HepG2 (cell line): ENCODE results near the gene EPB41L4A. TPM values are rescaled to one million over a fixed set of nuclear protein-coding genes. Genes with fewer than 3 reads are reported as not detected.

ENCODE experiments used
- ATAC-seq: fragments of 200-7000 bp; cut with Tn5 transposase; 3 replicates; pipeline ENCODE4 v1.9.1; 2020; ENCODE audit warnings: mild to moderate bottlenecking, moderate library complexity
- BruUV-seq: library from RNA; stranded (reverse); fragments of 400-500 nt; replicated peaks from 2 replicates; lab custom pipeline; 2021; lab: Mats Ljungman, UMichigan
- CTCF ChIA-PET: fragments of 300-600 bp; formaldehyde crosslinking; extraction: SDS; loops from one replicate; lab custom pipeline; 2021; ENCODE audit warnings: low total read pairs, inconsistent platforms, low intra/inter-chr PET ratio; lab: Yijun Ruan, JAX
- POLR2A ChIA-PET: fragments of 350-600 bp; sonication (Branson Sonifier 250); formaldehyde crosslinking; loops from one replicate; lab custom pipeline; 2020; ENCODE audit warnings: antibody characterized with exemption, inconsistent platforms; lab: Yijun Ruan, JAX
- DNase-seq: peaks from one replicate; pipeline ENCODE4 v3.0.0-alpha.2; 2015; ENCODE audit warnings: low spot score
- FAIRE-seq: peaks from 3 replicates; lab custom pipeline; 2011; peaks lifted over from hg19 to GRCh38; lab: Jason Lieb, UNC
- H2AFZ ChIP-seq: one replicate; pipeline ENCODE4 v1.6.1; 2011; ENCODE audit warnings: low read length, inconsistent platforms
- H3K27ac ChIP-seq: fragments of 300-600 bp; 3 replicates; pipeline ENCODE4 v1.8.0; 2011; ENCODE audit warnings: mixed run types, mild to moderate bottlenecking, mixed read lengths, low read length, inconsistent platforms; ENCODE audit not compliant: insufficient read depth; ENCODE audit errors: extremely low read length
- H3K27me3 ChIP-seq, 2 experiments: fragments of 200-600 bp in 1 of 2; 2 replicates in 1 of 2; 3 replicates in 1 of 2; pipeline versions ENCODE4 v1.6.0 to v1.8.0; 2011; ENCODE audit warnings: low read length in 2 of 2, mild to moderate bottlenecking in 2 of 2, moderate library complexity in 2 of 2, inconsistent platforms in 1 of 2; ENCODE audit not compliant: insufficient read depth in 2 of 2, control insufficient read depth in 1 of 2
- H3K36me3 ChIP-seq, 2 experiments: fragments of 200-600 bp in 1 of 2; replicated peaks in 1 of 2; 2 replicates in 1 of 2; 3 replicates in 1 of 2; pipeline versions ENCODE4 v1.5.1 to v1.8.0; 2011; ENCODE audit warnings: low read length in 2 of 2, inconsistent platforms in 1 of 2; ENCODE audit not compliant: insufficient read depth in 2 of 2, control insufficient read depth in 1 of 2
- H3K4me1 ChIP-seq: 2 replicates; pipeline ENCODE4 v1.5.1; 2012; ENCODE audit warnings: low read length, inconsistent platforms; ENCODE audit not compliant: insufficient read depth
- H3K4me2 ChIP-seq: 2 replicates; pipeline ENCODE4 v1.6.0; 2011; ENCODE audit warnings: low read depth, low read length, inconsistent platforms
- H3K4me3 ChIP-seq, 3 experiments: fragments of 200-600 bp in 1 of 3; sonication (generic), shearing (Covaris generic) in 1 of 3; replicated peaks in 1 of 3; 2 replicates each; pipeline ENCODE4 v1.5.1; 2011 to 2016; ENCODE audit warnings: low read length in 3 of 3, inconsistent platforms in 2 of 3, low read depth in 2 of 3, mild to moderate bottlenecking in 2 of 3, control low read depth in 1 of 3, mixed read lengths in 1 of 3; ENCODE audit not compliant: insufficient read depth in 1 of 3
- H3K79me2 ChIP-seq: one replicate; pipeline ENCODE4 v1.6.1; 2011; ENCODE audit warnings: low read length, inconsistent platforms; ENCODE audit not compliant: insufficient read depth
- H3K9ac ChIP-seq: 2 replicates; pipeline ENCODE4 v1.6.0; 2011; ENCODE audit warnings: mild to moderate bottlenecking, low read depth, low read length, inconsistent platforms; ENCODE audit not compliant: insufficient read depth
- H3K9me3 ChIP-seq: 2 replicates; pipeline ENCODE4 v1.5.1; 2012; ENCODE audit warnings: mild to moderate bottlenecking, low read length
- H4K20me1 ChIP-seq: 2 replicates; pipeline ENCODE4 v1.6.0; 2011; ENCODE audit warnings: inconsistent platforms, mild to moderate bottlenecking, low read length, moderate library complexity; ENCODE audit not compliant: insufficient read depth
- ARNT2 ChIP-seq: sonication (generic); formaldehyde crosslinking; IDR thresholded peaks from 2 replicates; pipeline ENCODE4 v1.8.0; 2022; ENCODE audit warnings: mild to moderate bottlenecking, low read depth, missing genetic modification reagents, moderate library complexity
- PAX8 ChIP-seq: sonication (generic); formaldehyde crosslinking; IDR thresholded peaks from 2 replicates; pipeline ENCODE4 v1.8.0; 2022; ENCODE audit warnings: mild to moderate bottlenecking, missing genetic modification reagents, borderline replicate concordance
- PHF5A ChIP-seq: IDR thresholded peaks from one replicate; pipeline ENCODE4 v1.6.1; 2018; ENCODE audit warnings: low read depth, missing genetic modification reagents; ENCODE audit not compliant: unreplicated experiment
- RFX1 ChIP-seq: fragments of 450-650 bp; IDR thresholded peaks from 2 replicates; pipeline ENCODE4 v1.6.1; 2017
- SRSF9 ChIP-seq: fragments of 200-400 bp; formaldehyde crosslinking; IDR thresholded peaks from 2 replicates; pipeline ENCODE4 v1.6.1; 2018; ENCODE audit warnings: borderline replicate concordance, mild to moderate bottlenecking, low read depth, low read length; ENCODE audit not compliant: insufficient read depth, poor library complexity, severe bottlenecking
- SSRP1 ChIP-seq: IDR thresholded peaks from 2 replicates; pipeline ENCODE4 v1.6.1; 2016; ENCODE audit warnings: control low read depth
- TSC22D2 ChIP-seq: sonication (generic); formaldehyde crosslinking; IDR thresholded peaks from 2 replicates; pipeline ENCODE4 v1.5.1; 2020; ENCODE audit warnings: missing genetic modification reagents, mild to moderate bottlenecking, borderline replicate concordance
- ZNF17 ChIP-seq: sonication (generic); formaldehyde crosslinking; IDR thresholded peaks from 2 replicates; pipeline ENCODE4 v1.5.0; 2020; ENCODE audit warnings: mild to moderate bottlenecking, missing genetic modification reagents
- ZNF773 ChIP-seq: sonication (generic); formaldehyde crosslinking; IDR thresholded peaks from 2 replicates; pipeline ENCODE4 v1.4.0; 2020; ENCODE audit warnings: missing genetic modification reagents, borderline replicate concordance
- ZSCAN9 ChIP-seq: IDR thresholded peaks from 2 replicates; pipeline ENCODE4 v1.6.1; 2016; ENCODE audit warnings: borderline replicate concordance
- WGBS: methylation state at CpG from one replicate; pipeline ENCODE4 v1.1.6; 2017; ENCODE audit warnings: low lambda C conversion rate; 5-methylcytosine and 5-hydroxymethylcytosine counted together
- in situ Hi-C: cut with HindIII; loops from 2 replicates; pipeline ENCODE4 v1.10.0; 2017; ENCODE audit warnings: low pct_unique_long_range_greater_than_20kb; ENCODE audit not compliant: extremely low pct_ligation_motif_present
- intact Hi-C: fragments of 100-400 bp; cut with micrococcal nuclease; formaldehyde crosslinking; loops from one replicate; pipeline ENCODE4 v1.10.0; 2022; ENCODE audit not compliant: unreplicated experiment
- polyA plus RNA-seq, 8 experiments: library from polyadenylated mRNA; depleted of rRNA in 3 of 8; stranded (reverse) in 7 of 8; unstranded in 1 of 8; fragments of >200 nt; fragmentation: Illumina TruSeq in 4 of 8; extraction: Trizol in 4 of 8; gene quantifications; 2 replicates each; pipeline versions ENCODE4 v1.2.1 to v1.2.3, GENCODE V29; 2011 to 2016; ENCODE audit warnings: low read depth in 4 of 8, missing spikeins in 1 of 8, mixed read lengths in 1 of 8; ENCODE audit not compliant: insufficient read depth in 1 of 8
- total RNA-seq, 5 experiments: library from RNA; depleted of rRNA; stranded (reverse); fragments of >200 nt; fragmentation: Illumina TruSeq; extraction: Trizol; gene quantifications; 2 replicates each; pipeline ENCODE4 v1.2.3, GENCODE V29; 2016; ENCODE audit warnings: low read depth in 1 of 5
- TF ChIP-seq, protein P1 (sequence below): IDR thresholded peaks from 2 replicates; pipeline ENCODE4 v1.6.1; 2016
- TF ChIP-seq, protein P2 (sequence below): sonication (generic); formaldehyde crosslinking; IDR thresholded peaks from 2 replicates; pipeline ENCODE4 v1.8.0; 2022; ENCODE audit warnings: mild to moderate bottlenecking, missing genetic modification reagents; ENCODE audit not compliant: insufficient replicate concordance
- TF ChIP-seq, protein P3 (sequence below): sonication (generic); formaldehyde crosslinking; IDR thresholded peaks from 2 replicates; pipeline ENCODE4 v1.4.0; 2020; ENCODE audit warnings: mild to moderate bottlenecking, missing genetic modification reagents
- TF ChIP-seq, protein P4 (sequence below): sonication (generic); formaldehyde crosslinking; IDR thresholded peaks from 2 replicates; pipeline ENCODE4 v1.4.0; 2020; ENCODE audit warnings: missing genetic modification reagents, borderline replicate concordance
- TF ChIP-seq, protein P5 (sequence below): IDR thresholded peaks from 2 replicates; pipeline ENCODE4 v1.6.1; 2016; ENCODE audit warnings: control low read depth

The EPB41L4A gene
- total and polyA plus RNA-seq, 2 of the 13 experiments (the other 11 are each of a cell fraction or from before 2014, with no cell fraction given) = 0.07 TPM; not detected in 1

DNA sequence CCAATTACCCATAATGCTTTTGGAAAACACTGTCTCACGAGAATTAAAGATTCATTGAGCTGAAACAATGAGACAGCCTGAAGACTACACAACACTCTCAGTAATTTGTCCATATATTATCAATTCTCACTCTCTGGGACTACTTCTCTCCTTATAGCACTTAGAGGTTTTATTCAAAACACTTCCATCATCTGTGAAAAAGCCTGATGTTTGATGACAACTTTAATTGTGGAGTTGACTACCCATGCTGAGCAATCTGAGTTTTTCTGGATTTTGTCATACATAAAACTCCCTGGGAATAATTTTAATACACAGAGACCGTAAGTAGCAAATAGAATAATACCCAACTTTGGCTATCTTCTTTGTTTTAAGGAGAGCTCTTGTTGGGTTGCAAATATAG lies 305.5 kb downstream of the EPB41L4A start:
- Histone ChIP-seq H3K79me2 (no peaks in the 10 kb centered on the region), H3K27ac (no peak overlapping the region)
- intact Hi-C loops = no loop called here
- CTCF ChIA-PET = no interaction called here
- no peak for TF ChIP-seq SSRP1
- TF ChIP-seq, protein P1, sequence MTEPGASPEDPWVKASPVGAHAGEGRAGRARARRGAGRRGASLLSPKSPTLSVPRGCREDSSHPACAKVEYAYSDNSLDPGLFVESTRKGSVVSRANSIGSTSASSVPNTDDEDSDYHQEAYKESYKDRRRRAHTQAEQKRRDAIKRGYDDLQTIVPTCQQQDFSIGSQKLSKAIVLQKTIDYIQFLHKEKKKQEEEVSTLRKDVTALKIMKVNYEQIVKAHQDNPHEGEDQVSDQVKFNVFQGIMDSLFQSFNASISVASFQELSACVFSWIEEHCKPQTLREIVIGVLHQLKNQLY (CRISPR knock-in tag) = no peak
- TF ChIP-seq PAX8 = no peak
- TF ChIP-seq SRSF9 = no peak
- TF ChIP-seq TSC22D2 (CRISPR knock-in tag) = no peak
- TF ChIP-seq, protein P2, sequence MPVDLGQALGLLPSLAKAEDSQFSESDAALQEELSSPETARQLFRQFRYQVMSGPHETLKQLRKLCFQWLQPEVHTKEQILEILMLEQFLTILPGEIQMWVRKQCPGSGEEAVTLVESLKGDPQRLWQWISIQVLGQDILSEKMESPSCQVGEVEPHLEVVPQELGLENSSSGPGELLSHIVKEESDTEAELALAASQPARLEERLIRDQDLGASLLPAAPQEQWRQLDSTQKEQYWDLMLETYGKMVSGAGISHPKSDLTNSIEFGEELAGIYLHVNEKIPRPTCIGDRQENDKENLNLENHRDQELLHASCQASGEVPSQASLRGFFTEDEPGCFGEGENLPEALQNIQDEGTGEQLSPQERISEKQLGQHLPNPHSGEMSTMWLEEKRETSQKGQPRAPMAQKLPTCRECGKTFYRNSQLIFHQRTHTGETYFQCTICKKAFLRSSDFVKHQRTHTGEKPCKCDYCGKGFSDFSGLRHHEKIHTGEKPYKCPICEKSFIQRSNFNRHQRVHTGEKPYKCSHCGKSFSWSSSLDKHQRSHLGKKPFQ (CRISPR knock-in tag) = no peak
- no peak for TF ChIP-seq ARNT2 (CRISPR knock-in tag)
- TF ChIP-seq, protein P3, sequence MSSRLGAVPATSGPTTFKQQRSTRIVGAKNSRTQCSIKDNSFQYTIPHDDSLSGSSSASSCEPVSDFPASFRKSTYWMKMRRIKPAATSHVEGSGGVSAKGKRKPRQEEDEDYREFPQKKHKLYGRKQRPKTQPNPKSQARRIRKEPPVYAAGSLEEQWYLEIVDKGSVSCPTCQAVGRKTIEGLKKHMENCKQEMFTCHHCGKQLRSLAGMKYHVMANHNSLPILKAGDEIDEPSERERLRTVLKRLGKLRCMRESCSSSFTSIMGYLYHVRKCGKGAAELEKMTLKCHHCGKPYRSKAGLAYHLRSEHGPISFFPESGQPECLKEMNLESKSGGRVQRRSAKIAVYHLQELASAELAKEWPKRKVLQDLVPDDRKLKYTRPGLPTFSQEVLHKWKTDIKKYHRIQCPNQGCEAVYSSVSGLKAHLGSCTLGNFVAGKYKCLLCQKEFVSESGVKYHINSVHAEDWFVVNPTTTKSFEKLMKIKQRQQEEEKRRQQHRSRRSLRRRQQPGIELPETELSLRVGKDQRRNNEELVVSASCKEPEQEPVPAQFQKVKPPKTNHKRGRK (CRISPR knock-in tag) = no peak
- TF ChIP-seq, protein P4, sequence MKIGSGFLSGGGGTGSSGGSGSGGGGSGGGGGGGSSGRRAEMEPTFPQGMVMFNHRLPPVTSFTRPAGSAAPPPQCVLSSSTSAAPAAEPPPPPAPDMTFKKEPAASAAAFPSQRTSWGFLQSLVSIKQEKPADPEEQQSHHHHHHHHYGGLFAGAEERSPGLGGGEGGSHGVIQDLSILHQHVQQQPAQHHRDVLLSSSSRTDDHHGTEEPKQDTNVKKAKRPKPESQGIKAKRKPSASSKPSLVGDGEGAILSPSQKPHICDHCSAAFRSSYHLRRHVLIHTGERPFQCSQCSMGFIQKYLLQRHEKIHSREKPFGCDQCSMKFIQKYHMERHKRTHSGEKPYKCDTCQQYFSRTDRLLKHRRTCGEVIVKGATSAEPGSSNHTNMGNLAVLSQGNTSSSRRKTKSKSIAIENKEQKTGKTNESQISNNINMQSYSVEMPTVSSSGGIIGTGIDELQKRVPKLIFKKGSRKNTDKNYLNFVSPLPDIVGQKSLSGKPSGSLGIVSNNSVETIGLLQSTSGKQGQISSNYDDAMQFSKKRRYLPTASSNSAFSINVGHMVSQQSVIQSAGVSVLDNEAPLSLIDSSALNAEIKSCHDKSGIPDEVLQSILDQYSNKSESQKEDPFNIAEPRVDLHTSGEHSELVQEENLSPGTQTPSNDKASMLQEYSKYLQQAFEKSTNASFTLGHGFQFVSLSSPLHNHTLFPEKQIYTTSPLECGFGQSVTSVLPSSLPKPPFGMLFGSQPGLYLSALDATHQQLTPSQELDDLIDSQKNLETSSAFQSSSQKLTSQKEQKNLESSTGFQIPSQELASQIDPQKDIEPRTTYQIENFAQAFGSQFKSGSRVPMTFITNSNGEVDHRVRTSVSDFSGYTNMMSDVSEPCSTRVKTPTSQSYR = no peak
- TF ChIP-seq ZNF17 (CRISPR knock-in tag) = no peak
- no peak for TF ChIP-seq PHF5A (CRISPR knock-in tag)
- TF ChIP-seq RFX1 = no peak
- no peak for TF ChIP-seq ZSCAN9 (CRISPR knock-in tag)
- TF ChIP-seq, protein P5, sequence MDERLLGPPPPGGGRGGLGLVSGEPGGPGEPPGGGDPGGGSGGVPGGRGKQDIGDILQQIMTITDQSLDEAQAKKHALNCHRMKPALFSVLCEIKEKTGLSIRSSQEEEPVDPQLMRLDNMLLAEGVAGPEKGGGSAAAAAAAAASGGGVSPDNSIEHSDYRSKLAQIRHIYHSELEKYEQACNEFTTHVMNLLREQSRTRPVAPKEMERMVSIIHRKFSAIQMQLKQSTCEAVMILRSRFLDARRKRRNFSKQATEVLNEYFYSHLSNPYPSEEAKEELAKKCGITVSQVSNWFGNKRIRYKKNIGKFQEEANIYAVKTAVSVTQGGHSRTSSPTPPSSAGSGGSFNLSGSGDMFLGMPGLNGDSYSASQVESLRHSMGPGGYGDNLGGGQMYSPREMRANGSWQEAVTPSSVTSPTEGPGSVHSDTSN (CRISPR knock-in tag) = no peak
- TF ChIP-seq ZNF773 (CRISPR knock-in tag) = no peak
- TF ChIP-seq, all 625 proteins: peak for 0
- POLR2A ChIA-PET = no interaction called here
- H3K36me3 ChIP-seq = no peaks in the 10 kb centered on the region
- 4% methylated on average over 2 of the region's 2 CpGs for WGBS
- FAIRE-seq (no peak), ATAC-seq (no peak), DNase-seq (no peak)
- no peaks in the 10 kb centered on the region for H3K9me3 ChIP-seq
- no peaks in the 10 kb centered on the region for H3K27me3 ChIP-seq
- no peaks in the 10 kb centered on the region for H3K4me1 ChIP-seq
- no peak overlapping the region for H3K4me3 ChIP-seq
- in situ Hi-C loops = no loop called here
- no peak overlapping the region for H2AFZ ChIP-seq
- no peak overlapping the region for H3K9ac ChIP-seq
- H3K4me2 ChIP-seq = no peak overlapping the region
- no peaks in the 10 kb centered on the region for H4K20me1 ChIP-seq
- no TSS peak for BruUV-seq
